Activated CD8-positive, alpha-beta memory T cell treated with anti-CD3 and anti-CD28 coated beads, Interleukin-2, amount 50 U/mL, for 4 hours (primary cell): ENCODE measurements around the gene UGT1A5.
"Not testable (repeated sequence)": the region's sequence is repeated elsewhere in the genome, so short reads cannot be mapped to it uniquely, and the experiment has no call there.

Experiments
- DNase-seq: peaks from one replicate; pipeline ENCODE4 v3.0.0-alpha.2; 2020

The UGT1A5 gene

DNA sequence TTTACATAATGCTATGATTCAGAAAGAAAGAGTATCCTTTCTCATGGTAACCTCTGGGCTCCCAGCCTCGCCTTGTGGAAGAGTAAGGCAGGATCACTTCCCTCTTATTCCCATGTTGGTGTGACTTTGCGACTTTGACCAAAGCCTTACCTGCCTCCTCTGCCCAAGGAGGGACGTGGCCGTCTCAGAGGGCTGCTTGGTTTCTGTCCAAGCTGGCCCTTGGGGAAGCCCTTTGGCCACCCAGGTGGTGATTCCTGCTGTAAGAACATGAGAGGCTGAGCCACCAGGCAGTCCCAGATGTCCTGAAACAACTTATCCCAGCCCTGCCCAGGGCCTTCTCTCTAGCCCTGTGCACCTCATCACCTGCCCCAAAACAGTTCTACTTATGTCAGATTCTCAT, 14.0 kb upstream of the UGT1A5 start:
- DNase-seq: no peak

DNA sequence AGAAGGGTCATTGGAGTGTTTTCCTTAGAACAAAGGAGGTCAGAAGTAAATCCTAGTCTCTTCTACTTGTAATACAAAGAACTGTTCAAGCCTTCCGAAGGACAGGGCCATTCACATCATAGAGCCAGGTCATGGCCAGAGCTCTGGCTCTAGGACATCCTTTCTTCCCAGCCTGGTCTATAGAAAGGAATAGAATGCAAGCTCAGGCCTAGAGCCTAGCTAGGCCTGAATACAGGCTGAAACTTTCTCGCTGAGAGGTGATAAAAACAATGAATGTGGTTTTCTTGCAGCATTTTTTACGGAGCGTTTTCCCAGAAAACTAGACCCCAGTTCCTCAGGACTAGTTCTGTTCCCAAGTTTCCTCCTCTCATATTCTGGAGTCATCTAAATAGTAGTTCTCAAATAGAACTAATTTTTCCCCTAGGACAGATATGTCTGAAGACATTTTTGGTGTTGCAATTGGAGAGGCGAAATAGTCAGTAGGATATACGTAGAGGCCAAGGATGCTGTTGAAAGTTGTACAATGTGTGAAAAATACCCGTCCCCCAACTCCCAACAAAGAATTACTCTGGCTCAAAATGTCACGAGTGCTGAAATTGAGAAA, 13.2 kb upstream of the UGT1A5 start:
- no peak for DNase-seq

DNA sequence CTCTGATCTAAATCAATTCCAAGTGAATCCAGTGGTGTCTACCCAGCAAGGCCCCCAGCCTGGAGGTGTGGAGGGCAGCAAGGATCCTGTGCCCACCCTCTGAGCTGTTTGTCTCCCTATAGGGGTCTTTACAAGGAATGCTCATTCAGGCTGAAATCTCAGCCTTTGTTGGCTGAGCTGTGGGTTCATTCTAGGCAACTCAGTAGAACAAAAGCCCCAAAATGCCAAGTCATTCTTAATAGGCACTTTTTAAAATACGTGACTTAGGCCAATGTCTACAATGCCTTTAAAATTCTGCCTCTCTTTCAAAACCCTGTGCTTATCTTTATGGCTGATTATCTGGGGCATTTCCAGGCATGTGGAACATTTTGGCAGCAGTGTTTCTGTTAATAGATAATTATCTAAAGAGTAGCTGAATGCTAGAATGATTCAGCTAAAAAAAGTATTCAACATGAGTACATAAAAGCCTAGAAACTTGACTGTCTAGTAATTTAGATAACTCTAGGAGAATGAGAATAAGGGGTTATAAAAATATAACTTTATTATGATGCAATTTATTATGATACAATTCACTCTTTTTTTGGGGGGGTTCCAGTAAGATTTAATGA, 12.6 kb upstream of the UGT1A5 start:
- DNase-seq: no peak

DNA sequence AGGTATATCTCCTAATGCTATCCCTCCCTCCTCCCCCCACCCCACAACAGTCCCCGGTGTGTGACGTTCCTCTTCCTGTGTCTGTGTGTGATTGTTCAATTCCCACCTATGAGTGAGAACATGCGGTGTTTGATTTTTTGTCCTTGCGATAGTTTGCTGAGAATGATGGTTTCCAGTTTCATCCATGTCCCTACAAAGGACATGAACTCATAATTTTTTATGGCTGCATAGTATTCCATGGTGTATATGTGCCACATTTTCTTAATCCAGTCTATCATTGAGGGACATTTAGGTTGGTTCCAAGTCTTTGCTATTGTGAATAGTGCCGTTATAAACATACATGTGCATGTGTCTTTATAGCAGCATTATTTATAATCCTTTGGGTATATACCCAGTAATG, 11.9 kb upstream of the UGT1A5 start:
- DNase-seq: not testable (repeated sequence)

DNA sequence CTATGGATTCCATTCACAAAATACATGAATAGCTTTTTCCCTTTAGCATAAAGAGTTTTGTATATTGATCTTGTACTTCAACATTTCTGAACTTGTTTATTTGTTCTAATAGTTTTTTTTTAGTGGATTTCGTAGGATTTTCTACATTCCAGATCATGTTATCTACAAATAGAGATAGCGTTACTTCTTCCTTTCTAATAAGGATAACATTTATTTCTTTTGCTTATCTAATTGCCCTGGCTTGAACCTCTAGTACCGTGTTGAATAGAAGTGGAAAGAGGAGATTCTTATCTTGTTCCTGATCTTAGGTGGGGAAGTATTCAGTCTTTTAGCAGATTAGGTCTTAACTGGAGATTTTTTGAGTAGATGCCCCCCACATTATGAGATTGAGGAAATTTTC, 10.5 kb upstream of the UGT1A5 start:
- DNase-seq: no peak

DNA sequence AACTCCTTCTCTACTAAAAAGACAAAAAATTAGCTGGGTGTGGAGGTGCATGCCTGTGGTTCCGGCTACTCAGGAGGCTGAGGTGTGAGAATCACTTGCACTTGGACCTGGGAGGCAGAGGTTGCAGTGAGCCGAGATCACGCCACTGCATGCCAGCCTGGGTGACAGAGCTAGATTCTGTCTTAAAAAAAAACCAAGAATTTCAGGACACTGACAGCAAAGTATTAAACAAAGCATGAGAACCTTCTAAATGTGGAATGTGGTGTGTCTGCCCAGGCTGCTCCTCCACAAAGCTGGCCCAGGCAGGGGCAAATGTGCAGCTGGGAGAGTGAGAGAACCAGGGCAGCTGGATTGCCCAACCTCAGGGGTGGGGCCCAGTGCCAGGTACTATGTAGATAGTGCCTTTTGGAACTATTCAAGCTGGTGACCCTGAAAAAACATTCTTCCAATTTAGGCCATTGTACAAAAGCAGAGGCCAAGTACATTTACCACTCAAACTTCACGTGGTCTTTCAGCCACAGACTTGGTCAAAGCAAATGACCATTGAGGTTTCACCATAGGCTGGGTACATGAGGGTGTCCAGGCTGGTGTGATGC, 6.7 kb upstream of the UGT1A5 start:
- DNase-seq: no peak

DNA sequence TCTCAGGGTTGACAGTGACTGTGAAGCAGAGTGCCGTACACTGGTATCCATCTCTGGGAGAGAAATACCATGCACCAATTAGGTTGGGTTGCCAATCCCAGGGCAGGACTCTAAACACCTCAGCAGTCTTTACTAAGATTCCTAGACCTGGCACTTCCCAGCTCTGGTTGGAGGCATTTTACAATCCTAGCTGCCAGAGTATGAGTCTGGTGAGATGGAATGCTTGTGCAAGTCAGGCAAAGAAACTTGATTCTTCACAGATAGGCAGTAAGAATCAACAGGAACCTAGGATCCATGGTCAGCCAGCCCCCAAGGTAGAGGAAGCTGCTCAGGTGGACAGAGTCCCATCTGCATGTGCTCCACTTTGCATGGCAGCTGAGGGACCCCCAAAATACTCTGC, 6.0 kb upstream of the UGT1A5 start:
- DNase-seq: no peak

DNA sequence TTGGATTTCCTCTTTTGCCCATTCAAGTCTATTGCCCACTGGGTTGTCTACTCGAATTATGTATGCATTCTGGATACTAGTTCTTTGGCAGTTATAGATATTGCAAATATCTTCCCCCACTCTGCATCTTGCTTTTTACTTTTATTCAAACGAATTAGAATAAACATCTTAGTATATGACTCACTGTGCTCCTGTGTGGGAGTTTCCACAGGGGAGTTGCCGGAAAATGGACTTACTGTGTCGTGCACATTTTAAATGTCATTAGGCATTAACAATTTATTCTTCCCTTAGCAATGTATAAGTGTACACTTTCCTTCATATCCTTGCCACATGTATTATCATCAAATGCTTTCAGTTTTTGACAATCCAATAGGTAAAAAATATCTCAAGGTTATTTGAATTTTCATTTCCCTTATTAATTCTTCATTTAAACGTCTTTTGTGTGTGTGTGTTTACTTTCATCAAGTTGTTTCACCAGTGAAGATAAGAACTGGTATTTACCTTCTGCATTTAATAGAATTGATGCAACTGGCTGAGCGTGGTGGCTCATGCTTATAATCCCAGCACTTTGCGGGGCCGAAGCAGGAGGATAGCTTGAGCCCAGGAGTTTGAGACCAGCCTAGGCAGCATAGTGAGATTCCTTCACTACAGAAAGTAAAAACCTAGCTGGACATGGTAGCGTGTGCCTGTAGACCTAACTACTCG, 4.6 kb upstream of the UGT1A5 start:
- DNase-seq: no peak

DNA sequence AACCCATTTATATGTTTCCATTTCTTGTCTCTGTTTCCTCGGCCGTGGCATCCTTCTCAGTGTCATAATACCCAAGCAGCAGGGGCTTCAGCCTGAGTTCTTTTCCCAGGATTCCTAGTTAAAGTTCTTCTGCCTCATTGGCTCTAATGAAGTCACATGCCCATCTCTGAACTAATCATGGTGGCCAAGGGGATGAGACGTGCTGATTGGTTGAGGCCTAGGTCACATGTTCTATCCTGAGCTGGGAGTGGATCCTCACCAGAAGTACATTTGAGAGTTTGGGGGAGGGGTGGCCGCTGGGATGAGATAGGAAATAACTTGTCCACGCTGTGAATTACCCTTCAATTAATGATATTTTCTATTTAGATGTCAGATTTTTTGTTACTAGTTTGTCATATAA, 3.8 kb upstream of the UGT1A5 start:
- DNase-seq: no peak

DNA sequence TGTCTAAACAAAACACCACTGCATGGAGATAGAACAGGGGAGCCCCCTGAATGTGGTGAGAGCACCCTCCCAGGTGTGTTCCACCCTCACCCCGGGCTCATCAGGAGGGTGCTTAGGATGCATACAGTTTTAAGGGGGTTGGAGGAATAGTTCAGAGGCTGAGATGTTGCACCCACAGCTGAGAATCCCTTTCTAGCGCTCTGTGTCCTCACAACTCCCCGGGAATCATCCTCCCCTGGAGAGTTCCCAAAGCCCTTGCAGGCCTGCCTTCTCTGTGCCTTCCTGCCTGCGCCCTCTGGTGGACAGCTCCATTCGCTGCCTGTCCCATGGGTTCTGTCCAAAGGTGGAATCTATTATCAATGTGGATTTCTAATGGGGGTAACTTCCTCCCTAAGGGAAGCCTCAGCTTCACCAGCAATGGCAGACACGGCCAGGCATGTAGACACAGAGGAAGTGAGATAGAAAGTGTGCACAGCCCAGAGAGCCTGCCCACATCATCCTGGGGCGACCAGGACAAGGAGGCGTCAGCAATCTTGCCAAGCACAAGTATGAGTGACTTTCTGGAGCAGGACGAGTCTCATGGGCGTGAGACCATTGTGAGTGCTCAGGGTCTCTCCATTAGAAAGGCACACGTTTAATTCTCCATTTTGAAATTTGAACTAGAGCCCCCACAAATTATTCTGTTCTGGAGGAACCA, 1.2 kb upstream of the UGT1A5 start:
- DNase-seq: peak; percentile 68

DNA sequence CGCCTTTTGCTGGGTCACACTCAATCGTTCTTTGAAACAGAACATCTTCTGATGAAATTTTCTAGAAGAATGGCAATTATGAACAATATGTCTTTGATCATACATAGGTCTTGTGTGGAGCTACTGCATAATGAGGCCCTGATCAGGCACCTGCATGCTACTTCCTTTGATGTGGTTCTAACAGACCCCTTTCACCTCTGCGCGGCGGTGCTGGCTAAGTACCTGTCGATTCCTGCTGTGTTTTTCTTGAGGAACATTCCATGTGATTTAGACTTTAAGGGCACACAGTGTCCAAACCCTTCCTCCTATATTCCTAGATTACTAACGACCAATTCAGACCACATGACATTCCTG, 532 bp downstream of the UGT1A5 start:
- no peak for DNase-seq

DNA sequence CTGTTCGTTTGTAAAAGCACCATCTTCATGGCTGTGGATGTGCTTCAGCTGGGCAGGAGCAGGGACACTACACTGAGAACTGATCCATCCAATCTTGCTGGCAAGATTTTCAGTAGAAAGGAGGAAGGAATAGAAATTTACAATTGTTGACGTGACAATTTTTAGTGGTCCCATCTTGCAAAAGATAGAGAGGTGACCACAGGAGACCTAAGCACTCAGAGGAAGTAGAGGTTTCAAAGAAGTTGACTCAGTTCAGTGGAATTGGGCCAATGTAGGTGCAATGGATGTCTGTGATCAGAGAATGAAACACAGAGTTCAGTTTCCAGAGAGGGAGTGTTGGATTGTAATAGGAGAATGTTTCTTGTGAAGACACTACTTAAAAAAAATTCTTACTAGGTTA, 1.4 kb downstream of the UGT1A5 start:
- no peak for DNase-seq

DNA sequence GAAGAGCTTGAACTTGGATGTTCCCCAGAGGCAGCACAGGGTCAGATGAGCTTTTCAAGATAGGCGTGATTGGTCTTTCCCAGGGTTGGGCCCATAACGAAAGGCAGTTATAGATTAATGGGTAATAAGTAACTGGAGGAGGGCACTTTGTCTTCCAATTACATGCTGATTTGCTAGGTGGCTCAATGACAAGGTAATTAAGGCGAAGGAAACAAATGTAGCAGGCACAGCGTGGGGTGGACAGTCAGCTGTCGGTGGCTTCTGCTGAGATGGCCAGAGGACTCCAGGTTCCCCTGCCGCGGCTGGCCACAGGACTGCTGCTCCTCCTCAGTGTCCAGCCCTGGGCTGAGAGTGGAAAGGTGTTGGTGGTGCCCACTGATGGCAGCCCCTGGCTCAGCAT, 5.8 kb downstream of the UGT1A5 start, which contains the start of gene UGT1A4:
UGT1A4 (plus strand) TSS at position 185 of the 400 bp plus-strand sequence; CDS start at position 270, 85 bp downstream.
- DNase-seq: no peak

DNA sequence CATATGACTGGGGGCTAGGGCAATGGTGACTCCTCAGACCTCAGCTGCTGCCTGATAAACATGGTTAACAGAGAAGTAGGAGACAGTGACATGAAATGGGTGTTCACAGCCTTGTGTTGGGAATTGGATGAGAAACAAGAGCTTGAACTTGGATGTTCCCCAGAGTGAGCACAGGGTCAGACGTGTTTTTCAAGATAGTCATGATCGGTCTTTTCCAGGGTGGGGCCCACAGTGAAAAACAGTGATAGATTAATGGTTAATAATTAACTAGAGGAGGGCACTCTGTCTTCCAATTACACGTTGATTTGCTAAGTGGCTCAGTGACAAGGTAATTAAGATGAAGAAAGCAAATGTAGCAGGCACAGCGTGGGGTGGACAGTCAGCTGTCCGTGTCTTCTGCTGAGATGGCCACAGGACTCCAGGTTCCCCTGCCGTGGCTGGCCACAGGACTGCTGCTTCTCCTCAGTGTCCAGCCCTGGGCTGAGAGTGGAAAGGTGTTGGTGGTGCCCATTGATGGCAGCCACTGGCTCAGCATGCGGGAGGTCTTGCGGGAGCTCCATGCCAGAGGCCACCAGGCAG, 16.1 kb downstream of the UGT1A5 start, which contains the start of gene UGT1A3:
UGT1A3 (plus strand) TSS at position 320 of the 579 bp plus-strand sequence; CDS start at position 405, 85 bp downstream.
- no peak for DNase-seq

DNA sequence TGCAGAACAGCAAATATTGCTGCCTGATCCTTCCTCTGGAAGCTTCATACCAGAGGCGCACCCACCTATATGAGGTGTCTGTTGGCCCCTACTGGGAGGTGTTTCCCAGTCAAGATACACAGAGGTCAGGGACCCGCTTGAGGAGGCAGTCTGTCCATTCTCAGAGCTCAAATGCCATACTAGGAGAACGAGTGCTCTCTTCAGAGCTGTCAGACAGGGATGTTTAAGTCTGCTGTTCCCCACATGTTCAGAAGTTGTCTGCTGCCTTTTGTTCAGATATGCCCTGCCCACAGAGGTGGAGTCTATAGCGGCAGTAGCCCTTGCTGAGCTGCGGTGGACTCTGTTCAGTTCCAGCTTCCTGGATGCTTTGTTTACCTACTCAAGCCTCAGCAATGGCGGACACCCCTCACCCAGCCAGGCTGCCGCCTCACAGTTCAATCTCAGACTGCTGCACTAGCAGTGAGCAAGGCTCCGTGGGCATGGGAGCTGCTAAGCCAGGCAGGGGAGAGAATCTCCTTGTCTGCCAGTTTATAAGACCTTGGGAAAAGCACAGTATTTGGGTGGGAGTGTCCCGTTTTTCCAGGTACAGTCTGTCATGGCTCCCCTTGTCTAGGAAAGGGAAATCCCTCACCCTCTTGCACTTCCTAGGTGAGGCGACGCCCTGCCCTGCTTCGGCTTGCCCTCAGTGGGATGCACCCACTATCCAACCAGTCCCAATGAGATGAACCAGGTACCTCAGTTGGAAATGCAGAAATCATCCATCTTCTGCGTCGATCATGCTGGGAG, 24.4 kb downstream of the UGT1A5 start:
- DNase-seq: not testable (repeated sequence)

DNA sequence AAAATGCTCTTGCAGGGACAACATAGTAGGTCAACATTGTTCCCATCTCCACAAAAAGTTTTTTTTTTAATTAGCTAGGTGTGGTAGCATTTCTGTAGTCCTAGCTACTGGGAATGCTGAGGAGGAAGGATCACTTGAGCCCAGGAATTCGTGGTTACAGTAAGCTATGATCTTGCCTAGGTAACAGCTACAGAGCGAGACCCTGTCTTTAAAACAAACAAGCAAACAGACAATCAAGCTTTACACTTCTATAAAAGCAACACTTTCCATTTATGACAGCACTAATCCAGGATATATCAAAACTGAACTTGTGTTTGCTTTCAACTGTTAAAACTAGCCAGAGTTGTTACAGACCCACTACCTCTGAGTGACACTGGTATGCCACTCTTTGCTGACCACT, 28.2 kb downstream of the UGT1A5 start:
- DNase-seq: no peak

DNA sequence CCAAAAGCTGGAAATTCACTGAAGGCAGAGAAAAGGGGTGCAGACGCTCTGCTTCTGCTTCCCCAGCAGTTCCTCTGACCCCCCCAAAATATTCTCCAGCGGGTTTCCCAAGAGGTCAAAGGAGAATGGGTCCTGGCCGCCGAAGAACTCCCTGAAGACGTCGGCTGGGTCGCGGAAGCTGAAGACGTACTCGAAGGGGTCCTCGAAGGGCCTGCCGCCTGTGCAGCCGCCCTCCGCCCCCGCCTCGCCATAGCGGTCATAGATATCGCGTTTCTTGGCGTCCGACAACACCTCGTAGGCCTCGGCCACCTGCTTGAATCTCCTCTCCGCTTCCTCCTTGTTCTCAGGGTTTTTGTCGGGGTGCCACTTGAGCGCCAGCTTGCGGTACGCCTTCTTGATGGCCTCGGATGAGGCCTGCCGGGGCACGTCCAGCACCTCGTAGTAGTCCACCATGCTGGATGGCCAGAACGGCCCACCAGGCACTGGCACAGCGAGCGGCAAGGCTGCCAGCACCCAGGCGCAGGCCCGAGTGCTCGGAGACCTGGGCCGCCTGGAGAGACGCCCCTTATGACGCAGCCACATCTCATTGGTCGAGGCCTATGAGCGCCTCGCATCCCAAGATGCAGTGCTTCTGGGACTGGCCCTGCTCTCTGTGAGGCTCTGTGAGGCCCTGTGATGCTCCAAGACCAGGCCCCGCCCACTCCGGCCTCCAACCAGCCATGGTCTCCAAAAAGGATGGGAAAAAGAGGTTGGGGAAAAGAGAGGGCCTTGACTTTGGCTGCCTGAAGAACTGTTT, 31.0 kb downstream of the UGT1A5 start:
- DNase-seq: no peak

DNA sequence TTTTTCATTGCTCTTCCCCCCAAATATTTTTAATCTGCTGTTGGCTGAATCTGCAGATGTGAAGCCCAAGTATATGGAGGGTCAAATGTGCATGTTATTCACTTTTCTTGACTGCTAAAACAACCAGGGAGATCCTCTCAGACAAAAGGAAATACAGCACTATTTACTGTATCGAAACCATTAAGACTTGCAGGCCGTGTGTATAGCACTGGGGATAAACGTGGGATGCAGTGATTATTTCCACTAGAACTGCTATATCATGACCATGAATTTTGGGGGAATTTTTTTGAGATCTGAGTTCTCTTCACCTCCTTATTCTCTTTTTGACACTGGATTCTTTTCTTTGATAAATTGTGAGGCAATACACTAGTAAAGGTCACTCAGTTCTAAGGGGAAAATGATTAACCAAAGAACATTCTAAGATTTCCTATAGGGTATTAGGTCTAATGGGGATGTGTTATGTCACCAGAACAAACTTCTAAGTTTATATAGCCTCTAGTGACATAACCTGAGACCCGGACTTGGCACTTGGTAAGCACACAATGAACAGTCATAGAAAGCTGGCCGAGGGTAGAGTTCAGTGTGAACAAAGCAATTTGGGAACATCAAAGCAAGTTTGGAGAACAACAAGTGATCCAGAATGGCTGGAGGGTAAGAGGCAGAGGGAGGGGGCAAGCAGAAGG, 32.5 kb downstream of the UGT1A5 start:
- DNase-seq: no peak

DNA sequence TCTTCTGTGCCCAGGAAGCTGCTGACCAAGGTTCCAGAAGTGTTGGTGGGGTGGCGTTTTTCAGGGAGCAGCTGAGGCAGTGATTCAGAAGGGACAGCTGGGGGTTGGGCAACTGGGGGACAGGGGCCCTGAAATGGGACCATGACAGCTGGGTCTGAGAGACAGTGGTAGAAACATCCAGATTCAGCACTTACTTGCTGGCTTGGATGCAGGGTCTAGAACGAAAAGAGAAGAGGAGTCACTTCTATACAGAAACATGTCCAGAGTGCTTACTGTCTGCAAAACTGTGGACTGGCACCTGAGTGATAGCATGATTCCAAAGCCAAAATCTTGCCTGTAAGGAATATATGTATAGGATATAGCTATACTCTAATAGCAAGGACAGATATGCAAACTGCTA, 33.1 kb downstream of the UGT1A5 start:
- DNase-seq: not testable (repeated sequence)

DNA sequence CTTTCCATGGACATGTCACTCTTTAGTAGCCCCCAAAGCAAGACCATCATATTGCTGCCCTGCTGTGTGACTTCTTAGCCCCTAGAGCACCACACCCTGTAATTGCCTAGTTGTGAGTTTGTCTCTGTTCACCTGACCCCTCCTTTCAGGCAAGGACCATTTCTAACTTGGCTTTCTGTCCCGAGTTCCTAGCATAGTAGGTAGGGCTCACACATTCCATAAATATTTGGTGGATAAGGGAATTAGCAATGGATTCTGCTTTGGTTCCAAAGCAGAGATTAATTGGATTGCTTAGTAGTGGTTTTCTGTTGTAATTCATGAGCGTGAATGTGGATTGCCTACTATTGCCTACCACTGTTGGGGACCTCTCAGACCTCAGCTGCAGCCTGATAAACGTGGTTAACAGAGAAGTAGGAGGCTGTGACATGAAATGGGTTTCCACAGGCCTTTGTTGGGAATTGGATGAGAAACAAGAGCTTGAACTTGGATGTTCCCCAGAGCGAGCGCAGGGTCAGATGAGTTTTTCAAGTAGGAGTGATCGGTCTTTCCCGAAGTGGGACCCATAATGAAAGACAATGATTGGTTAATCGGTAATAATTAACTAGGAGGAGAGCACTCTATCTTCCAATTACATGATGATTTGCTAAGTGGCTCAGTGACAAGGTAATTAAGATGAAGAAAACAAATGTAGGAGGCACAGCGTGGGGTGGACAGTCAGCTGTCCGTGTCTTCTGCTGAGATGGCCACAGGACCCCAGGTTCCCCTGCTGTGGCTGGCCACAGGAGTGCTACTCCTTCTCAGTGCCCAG, 34.0 kb downstream of the UGT1A5 start:
- DNase-seq: no peak
